Pons (tissue), 1 donor: Measurements from ENCODE around the gene NACC2.

Experiments used
- DNase-seq: peaks from one replicate; pipeline ENCODE4 v3.0.0-alpha.2; 2016; ENCODE audit warnings: low spot score

The NACC2 gene

DNA sequence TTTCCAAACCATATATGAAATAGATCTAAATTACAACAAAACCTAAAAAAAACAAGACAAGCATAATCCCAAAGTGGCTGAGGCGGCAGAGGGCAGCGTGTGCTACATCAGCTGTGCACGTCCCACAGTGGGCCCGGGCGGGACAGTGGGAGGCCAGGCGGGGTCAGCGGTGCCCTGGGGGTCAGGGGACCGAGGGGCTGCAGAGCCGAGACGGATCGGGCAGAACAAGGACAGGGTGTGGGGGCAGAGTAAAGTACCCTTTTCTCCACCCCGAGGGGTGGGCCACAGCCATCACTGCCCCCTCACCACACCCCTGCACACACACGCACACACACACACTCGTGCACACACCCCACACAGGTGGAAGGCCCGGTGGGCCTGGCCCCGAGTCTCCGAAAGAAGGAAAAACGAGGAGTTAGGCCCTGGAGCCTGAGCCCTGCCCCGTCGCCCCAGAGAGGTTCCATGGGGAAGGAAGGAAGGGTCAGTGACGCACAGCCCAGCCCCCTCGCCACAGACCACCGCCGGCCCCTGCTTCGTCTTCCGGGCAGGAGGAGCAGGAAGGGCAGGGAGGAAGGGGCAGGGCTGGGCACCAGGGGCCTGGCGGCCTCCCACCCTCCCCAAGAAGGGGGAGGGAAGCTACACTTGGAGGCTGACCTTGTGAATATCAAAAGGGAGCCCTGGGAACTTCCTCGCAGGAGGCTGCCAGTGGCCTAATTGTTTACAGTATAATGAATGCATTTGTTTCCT lies 84.3 kb downstream of the NACC2 start:
- DNase-seq: no peak

DNA sequence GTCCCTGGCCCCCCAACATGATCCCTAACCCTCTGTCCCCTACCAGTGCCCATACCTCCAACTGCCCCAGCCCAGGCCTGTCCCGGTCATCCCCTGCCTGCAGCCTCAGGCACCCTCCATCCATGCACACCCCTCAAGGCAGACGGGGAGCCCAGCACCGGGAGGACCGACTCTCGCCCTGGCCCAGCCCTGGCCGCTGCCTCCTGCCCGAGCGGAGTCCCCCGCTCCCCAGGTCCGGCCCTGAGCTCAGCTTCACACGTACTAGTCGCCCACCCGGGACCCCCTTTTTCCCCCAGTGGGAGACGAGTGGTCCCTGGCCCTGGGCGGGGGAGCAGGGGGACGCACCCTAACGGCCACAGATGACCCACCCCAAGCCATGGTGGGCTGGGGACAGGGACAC lies 84.9 kb downstream of the NACC2 start:
- DNase-seq: no peak

DNA sequence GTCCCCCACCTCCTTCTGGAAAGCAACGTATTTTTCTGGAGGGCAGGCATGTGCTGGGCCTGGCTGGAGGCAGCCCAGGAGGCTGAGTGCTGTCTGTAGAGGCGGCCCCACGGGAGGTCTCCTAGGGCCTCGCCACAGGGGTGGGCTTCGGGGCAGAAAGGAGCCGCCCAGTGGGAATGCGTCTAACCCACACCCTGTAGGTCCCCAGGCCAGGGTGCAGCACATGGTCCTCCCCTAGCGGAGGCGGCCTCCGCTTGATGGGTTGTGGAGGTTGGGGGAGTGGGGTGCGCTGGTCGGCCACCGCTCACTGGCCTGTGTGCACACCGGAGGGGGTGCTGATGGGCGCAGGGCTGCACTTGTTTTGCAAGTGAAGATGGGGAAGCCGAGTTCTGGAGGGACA lies 85.6 kb downstream of the NACC2 start:
- no peak for DNase-seq

- DNase-seq: no peak
These were observed 86.4 kb downstream of the NACC2 start for GRCh38 chr9:136008693-136008997.

DNA sequence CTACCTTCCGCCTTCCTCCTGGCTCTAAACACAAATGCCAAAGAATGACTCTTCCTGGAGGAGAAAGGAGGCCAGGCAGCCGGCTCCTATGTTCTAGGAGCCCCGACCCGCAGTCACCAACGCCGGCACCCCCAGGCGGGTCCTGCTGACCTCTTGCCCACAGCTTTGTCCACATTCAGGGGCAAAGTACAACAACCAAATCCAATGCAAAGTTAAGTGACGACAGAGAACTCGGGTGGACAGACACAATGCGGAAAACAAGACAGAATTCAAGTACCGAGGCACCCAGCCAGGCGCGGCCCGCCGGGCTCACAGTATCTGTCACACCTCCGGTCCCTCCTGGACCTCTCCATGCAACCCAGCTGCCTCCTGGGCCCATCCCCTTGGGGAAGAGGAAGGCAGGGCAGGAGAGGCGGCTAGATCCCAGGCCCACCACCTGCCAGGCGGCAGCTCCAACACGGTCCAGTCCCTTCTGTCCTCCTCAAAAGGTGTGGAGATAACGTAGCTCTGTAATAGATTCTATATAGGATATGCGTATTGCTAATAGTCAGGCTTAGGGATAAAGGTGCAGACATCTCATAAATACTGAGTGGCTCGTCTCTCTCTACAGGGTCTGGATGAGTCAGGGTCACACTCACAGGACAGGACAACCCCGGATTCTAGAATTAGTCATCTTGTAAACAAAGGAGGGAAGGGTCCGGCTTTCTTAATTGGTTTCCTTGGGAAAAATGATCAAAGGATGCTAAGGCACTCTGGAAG lies 87.0 kb downstream of the NACC2 start:
- no peak for DNase-seq

DNA sequence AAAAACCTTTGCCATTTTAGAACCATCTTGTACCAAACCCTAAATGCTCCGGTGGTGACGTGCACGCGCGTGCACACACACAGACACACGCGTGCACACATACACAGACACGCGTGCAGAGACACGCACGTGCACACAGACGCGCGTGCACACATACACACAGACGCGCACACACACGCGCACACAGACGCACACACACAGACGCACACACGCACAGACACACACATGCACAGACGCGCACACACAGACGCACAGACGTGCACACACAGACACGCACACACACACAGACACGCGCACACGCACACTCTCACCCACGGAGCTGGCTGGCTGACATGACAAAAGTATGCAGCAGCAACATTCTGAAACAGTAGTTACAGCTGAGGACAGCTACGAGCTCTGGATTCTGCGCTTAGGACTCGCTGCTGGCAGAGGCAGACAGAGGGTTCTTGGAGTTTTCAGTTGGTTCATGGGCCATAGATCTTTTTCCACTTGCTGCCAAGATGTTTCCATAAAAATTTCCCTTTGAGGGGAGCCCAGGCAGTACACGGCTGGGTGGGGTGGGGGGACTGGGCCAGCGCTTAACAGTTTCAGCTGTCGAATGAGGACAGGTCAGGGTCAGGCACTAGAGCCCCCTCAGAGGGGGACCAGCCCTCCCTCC lies 87.7 kb downstream of the NACC2 start:
- DNase-seq: no peak

- DNase-seq: no peak
These were observed 88.9 kb downstream of the NACC2 start for GRCh38 chr9:136006169-136006568.

- DNase-seq: no peak
These were observed 90.4 kb downstream of the NACC2 start for GRCh38 chr9:136004712-136005111.

- DNase-seq: no peak
These were observed 90.9 kb downstream of the NACC2 start for GRCh38 chr9:136004219-136004618.

DNA sequence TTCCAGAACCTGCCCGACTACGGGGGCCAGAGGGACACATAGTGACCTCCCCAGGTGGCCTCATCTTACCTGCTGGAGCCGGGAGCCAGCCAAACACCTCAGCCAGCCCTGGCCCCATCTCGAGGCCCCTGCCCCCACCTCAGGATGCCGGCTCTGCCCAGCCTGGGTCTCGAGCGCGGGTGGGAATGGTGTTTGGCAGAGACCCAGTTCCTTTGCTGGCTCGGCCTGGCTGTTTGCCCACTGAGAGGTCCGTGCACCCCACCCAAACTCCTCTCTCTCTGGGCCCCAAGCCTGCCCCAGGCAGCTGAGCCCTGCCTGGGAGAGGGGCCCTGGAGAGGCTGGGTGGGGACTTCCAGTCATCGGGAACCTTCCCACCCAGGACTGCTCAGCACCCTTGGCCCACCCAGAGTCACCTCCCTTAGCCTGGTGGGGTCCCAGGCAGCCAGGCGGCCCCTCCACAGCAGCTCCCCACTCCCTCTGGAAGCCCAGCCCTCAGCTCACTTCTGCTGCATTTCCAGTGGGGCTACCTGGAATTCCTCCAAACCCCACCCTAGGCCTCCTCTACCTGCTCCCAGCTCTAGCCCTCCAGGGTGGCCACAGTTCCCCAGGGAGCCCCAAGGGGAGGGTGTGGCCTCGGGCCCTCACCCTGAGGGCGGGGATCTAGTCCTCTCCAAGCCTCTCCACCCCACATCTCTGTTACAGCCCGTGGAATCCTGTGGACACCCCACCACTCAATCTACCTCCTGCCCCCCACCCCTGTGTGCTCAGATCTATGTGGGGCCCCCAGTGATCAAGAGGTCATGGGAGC lies 91.5 kb downstream of the NACC2 start:
- DNase-seq: no peak

DNA sequence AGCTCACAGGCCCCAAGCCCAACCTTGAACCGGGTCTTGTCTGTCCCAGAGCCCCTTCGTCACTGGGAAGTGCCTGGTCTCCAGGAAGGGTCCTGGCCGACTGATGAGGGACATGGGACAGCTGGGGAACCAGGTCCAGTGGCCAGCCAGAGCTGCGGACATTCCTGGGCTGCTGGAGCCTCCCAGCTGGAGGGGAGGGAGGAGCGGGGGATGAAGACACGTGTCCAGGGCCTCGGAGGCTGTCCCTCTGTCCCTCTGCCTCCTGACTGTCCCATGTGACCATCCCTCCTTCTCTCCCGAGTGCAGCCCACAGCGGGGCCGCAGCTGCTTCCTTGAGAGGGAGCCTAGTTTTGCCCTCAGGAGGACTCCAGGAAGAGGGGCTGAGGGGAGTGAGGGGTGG lies 92.2 kb downstream of the NACC2 start:
- no peak for DNase-seq

- DNase-seq: no peak
These were observed 92.9 kb downstream of the NACC2 start for GRCh38 chr9:136002215-136002614.

DNA sequence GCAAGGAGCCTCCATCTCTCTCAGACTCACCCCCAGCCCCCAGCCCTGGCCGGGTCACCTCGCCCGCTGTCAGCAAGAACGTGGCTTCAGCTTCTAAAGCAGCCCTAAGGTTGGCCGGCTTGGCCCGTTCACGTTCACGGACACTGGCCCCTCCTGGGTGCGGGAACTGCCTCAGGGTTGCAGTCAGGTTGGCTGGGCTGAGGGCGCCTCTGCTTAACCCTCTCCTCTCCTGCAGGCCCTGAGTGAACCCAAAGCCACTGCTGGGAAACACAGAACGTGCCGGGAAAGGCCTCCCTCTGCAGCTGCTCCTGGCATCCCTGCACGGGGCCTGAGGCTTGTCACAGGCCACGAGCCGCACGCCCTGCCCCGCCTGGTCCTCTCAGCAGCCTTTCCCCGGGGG lies 93.9 kb downstream of the NACC2 start:
- DNase-seq: no peak

DNA sequence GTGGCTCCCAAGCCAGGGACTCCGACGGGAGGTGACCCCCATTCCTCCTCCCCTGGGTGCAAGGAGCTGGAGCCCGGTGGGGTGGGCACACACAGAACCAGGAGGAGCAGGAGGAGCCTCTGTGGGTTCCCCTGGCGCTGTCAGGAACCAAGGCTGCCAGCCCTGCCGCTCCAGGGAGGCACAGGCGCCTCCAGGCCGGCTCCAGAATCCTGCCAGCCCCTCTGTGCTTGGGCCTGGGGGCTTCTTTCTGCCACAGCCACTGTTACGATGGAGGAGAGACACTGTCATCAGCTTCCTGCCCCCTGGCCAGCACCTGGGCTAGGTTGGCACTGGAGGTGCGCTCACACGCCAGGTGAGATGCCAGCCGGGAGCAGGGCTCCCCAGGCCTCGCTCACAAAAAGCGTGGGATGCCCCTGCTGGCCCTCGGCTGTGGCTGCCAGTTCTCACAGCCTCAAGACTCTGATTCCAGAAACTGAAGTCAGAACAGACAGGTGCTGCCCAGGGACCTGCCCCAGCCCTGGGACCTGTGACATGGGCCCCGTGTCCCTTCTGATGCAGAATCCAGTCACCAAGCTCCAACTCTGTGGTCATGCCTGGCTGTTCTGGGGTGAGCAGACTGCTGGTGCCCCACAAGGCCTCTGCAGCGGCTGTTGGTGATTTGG lies 96.5 kb downstream of the NACC2 start:
- DNase-seq: no peak

- no peak for DNase-seq
These were observed 97.1 kb downstream of the NACC2 start for GRCh38 chr9:135998016-135998380.

DNA sequence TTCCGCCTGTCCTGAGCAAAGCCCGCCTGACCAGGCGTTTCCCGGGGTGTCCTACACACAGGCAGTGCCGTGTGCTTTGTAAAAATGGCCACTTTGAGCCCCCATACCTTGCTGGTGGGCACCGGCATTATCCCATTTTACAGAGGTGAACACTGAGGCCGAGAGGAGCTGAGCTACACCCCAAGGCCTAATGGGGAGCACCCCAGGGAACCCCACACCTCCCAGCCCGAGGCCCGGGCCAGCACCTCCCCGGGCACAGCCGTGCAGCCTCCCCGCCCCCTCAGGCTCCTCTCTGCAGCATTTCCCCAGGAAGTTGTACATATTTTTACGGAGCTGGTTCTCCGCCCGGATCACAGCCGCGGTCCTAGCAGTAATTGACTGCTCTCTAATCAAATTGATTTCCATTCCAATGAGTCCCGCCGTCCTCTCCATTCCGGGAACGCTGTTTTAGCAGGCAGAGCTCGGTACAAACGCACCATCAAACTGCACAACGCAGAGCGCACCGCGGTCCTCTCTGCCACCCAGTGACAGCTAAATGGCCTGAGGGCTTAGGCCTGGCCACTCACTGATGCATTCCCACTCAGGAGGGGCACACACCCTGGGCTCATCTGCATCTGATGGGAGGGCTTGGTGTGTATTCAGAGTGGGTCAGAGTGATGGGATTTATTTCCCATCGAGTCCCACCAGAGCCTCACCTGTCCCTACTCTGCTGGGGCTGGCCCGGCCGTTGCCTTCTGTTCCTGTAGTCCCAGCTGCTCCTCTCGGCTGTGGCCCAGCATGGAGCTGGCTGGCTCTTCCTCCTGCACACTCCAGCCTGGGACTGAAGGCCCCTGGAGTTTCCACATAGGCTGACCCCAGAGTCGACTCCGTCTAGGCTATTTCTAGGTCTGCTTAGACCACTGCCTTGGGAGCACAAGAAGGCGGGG lies 97.7 kb downstream of the NACC2 start:
- no peak for DNase-seq

- DNase-seq: no peak
These were observed 99.3 kb downstream of the NACC2 start for GRCh38 chr9:135995816-135996215.

DNA sequence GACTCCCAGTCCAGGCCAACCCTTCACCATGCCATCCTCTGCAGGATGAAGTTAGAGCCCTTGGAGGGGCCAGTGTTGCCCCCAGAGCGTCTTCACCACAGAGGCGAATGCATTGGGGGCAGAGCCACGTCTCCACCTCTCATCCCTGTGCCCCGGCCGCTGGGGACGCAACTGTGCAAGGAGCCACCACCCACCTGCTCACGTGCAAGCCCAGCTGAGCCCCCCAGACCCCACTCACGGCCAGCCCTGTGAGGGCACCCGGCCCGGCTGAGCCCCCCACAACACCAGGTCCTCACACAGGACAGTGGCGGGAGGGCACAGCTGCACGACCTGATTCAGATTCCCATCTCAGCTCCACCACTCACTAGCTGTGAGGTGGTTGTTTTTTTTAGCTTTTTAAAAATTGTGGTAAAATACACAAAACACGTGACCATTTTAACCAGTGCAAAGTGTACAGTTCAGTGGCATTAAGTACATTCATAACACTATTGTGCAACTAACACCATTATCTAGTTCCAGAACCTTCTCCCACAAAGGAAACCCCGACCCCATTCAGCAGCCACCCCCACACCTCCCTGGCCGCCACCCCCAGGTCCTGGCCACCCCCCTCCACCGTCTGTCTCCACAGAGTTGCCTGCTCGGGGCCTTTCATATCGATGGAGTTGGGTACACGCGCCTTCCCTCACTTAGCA lies 100.4 kb downstream of the NACC2 start:
- DNase-seq: no peak

GRCh38 chr9:135993765-135994500 lies 101.2 kb downstream of the NACC2 start:
- no peak for DNase-seq

DNA sequence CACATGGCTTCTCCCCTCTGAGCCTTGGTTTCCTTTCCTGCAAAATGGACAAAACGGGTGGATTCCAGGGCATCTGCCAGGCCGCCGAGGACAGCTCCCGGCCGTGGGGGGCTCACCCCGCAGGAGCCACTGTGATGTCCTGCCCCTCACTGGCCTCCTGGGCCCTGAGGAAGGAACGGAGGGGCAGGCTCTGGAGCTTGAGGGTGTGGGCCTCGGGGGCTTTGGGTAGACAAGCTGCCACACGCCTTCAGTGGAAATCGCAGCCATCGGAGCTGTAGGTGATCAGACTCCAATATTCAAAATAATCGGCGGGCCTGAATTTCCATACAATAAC lies 101.7 kb downstream of the NACC2 start:
- DNase-seq: no peak
